A549 treated with RU486 at 1 μM for 4 hours (cell line): Measurements from ENCODE around the gene ST13. TPM values are rescaled to one million over a fixed set of nuclear protein-coding genes. Genes with fewer than 3 reads are reported as not detected.

Experiments used
- total RNA-seq: library from RNA; stranded (reverse); fragments of 200-300 nt; extraction: Qiagen RNA extraction; gene quantifications from 5 replicates; pipeline ENCODE4 v1.2.3, GENCODE V29; 2022; ENCODE audit warnings: low read depth

ST13 gene
- total RNA-seq, result 155 to 185 TPM (median 164 TPM) in 5 replicates

GRCh38 chr22:40856513-40857308 lies at the start of gene ST13, which contains the start of gene XPNPEP3:
Gene ST13 (minus strand): TSS chr22:40856639. CDS start chr22:40856540, 99 bp downstream.
Gene XPNPEP3 (plus strand): TSS chr22:40857148. CDS start chr22:40857182, 34 bp downstream.

GRCh38 chr22:40862013-40862412 lies 5.6 kb upstream of the ST13 start, which contains the start of gene DNAJB7:
Gene DNAJB7 (minus strand): TSS chr22:40862113. CDS start chr22:40861994, 119 bp downstream.

GRCh38 chr22:40818747-40819598 lies 37.5 kb downstream of the ST13 start, which contains the start of gene SLC25A17:
Gene SLC25A17 (minus strand): TSS chr22:40819346. CDS start chr22:40819248, 98 bp downstream.

Other genes starting within 250 kb of the ST13 start
- 31.5 to 45.7 TPM (median 39.5 TPM) in 5 replicates for gene MRTFA, start 219.9 kb downstream of the ST13 start, total RNA-seq
- gene MCHR1, start 177.2 kb downstream of the ST13 start, total RNA-seq, result not detected in 5 replicates
- gene SLC25A17, start 37.3 kb downstream of the ST13 start, total RNA-seq, result 20.8 to 29.4 TPM (median 23.1 TPM) in 5 replicates
- gene XPNPEP3, start 509 bp upstream of the ST13 start, total RNA-seq, result 7.3 to 12.4 TPM (median 9.0 TPM) in 5 replicates
- gene DNAJB7, start 5.5 kb upstream of the ST13 start, total RNA-seq, result not detected in 5 replicates
- gene RBX1, start 94.7 kb upstream of the ST13 start, total RNA-seq, result 53.1 to 57.2 TPM (median 54.3 TPM) in 5 replicates
- gene EP300, start 236.0 kb upstream of the ST13 start, total RNA-seq, result 17.5 to 24.8 TPM (median 21.0 TPM) in 5 replicates